Chondrocyte (in vitro differentiated cells): ENCODE data around the gene RGP1. TPM values are rescaled to one million over a fixed set of nuclear protein-coding genes. Genes with fewer than 3 reads are reported as not detected.
A peak's percentile ranks its signal among the peaks of the same experiment; 100 is the strongest.

Source experiments
- DNase-seq: peaks from one replicate; pipeline ENCODE4 v3.0.0; 2021; ENCODE audit warnings: mixed read lengths, low spot score
- H3K27ac Mint-ChIP-seq: one replicate; pipeline ENCODE4 v1.8.0; 2021; ENCODE audit warnings: mild to moderate bottlenecking, moderate library complexity, mixed read lengths; ENCODE audit not compliant: unreplicated experiment
- H3K27me3 Mint-ChIP-seq: 2 replicates; pipeline ENCODE4 v1.8.0; 2021; ENCODE audit warnings: low read depth, mixed read lengths
- H3K36me3 Mint-ChIP-seq: 2 replicates; pipeline ENCODE4 v1.8.0; 2021; ENCODE audit warnings: low read depth, mixed read lengths
- H3K4me1 Mint-ChIP-seq: 2 replicates; pipeline ENCODE4 v1.8.0; 2021; ENCODE audit warnings: low read depth, mild to moderate bottlenecking, mixed read lengths
- H3K4me3 Mint-ChIP-seq: one replicate; pipeline ENCODE4 v1.8.0; 2021; ENCODE audit warnings: mild to moderate bottlenecking, moderate library complexity, mixed read lengths; ENCODE audit not compliant: unreplicated experiment
- H3K9me3 Mint-ChIP-seq: 2 replicates; pipeline ENCODE4 v1.8.0; 2021; ENCODE audit warnings: low read depth, mixed read lengths
- total RNA-seq: library from RNA; stranded (reverse); gene quantifications from 3 replicates; pipeline ENCODE4 v1.2.1, GENCODE V29; 2021
- TF ChIP-seq, protein P1 (sequence below): fragments of 200-600 bp; sonication (generic); IDR thresholded peaks from 2 replicates; pipeline ENCODE4 v1.5.0; 2021; ENCODE audit warnings: antibody characterized with exemption, mild to moderate bottlenecking, moderate library complexity

RGP1 gene
- total RNA-seq, 1 donor from 2014 or later = 27.7 TPM

- TF ChIP-seq, protein P1, sequence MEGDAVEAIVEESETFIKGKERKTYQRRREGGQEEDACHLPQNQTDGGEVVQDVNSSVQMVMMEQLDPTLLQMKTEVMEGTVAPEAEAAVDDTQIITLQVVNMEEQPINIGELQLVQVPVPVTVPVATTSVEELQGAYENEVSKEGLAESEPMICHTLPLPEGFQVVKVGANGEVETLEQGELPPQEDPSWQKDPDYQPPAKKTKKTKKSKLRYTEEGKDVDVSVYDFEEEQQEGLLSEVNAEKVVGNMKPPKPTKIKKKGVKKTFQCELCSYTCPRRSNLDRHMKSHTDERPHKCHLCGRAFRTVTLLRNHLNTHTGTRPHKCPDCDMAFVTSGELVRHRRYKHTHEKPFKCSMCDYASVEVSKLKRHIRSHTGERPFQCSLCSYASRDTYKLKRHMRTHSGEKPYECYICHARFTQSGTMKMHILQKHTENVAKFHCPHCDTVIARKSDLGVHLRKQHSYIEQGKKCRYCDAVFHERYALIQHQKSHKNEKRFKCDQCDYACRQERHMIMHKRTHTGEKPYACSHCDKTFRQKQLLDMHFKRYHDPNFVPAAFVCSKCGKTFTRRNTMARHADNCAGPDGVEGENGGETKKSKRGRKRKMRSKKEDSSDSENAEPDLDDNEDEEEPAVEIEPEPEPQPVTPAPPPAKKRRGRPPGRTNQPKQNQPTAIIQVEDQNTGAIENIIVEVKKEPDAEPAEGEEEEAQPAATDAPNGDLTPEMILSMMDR = no peak
- Mint-ChIP-seq H3K4me3 (peak overlapping the region; percentile 89), H3K36me3 (peaks cover 29% of the 10 kb centered on the region), H3K27me3 (no peaks in the 10 kb centered on the region), H3K4me1 (peaks cover 42% of the 10 kb centered on the region), H3K27ac (peak overlapping the region; percentile 66), H3K9me3 (no peaks in the 10 kb centered on the region)
- no peak for DNase-seq
These were observed 1.1 kb downstream of the RGP1 start for GRCh38 chr9:35750256-35750531.

- DNase-seq = no peak
- peaks cover 26% of the 10 kb centered on the region for H3K36me3 Mint-ChIP-seq
- no peak overlapping the region for H3K4me3 Mint-ChIP-seq
- peaks cover 39% of the 10 kb centered on the region for H3K4me1 Mint-ChIP-seq
- TF ChIP-seq, protein P1 = no peak
- no peaks in the 10 kb centered on the region for H3K27me3 Mint-ChIP-seq
- no peak overlapping the region for H3K27ac Mint-ChIP-seq
- no peaks in the 10 kb centered on the region for H3K9me3 Mint-ChIP-seq
These were observed 4.4 kb downstream of the RGP1 start for GRCh38 chr9:35753466-35753865.

DNA sequence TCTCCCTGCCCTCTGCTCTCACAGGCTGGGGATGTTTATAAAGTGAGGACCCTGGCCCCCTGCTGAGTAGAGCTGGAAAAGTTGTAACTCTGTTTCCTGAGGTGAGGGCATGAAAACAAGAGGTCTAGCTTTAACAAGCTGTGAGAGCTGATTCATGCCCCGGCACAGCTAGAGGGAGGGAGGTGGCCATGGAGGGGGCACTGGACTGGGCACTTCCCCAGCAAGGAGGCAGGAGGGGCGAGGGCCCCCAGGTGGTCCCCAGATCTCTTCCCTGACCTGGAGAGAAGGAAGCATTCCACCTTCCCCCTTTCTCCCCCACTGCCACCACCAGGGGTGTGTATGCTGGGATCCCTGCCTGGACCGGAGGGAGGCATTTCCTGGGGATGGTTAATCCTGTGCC is 5.2 kb downstream of the RGP1 start, which contains the start of gene MSMP:
Gene MSMP (minus strand): TSS at position 13 of the 400 bp plus-strand sequence. CDS start 147 bp downstream, outside the sequence.
- no peak within 1 kb of the TSS for H3K4me3 Mint-ChIP-seq

DNA sequence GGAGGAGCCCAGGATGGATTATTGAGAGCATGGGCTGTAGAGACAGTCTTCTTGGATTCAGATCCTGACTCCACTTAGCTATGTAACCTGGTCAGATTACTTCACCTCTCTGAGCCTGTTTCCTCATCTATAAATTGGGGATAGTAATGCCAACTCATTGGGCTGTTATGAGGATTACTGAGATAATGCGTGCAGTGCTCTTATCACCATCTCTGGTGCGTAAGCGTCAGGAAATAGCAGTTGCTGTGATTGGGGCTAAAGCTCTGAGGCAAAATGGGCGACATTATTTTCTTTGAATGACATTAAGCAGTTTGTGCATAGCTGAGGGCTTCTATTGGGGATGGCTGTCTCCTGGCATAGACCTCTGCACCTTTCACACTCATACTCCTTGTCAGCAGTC is 6.0 kb downstream of the RGP1 start:
- no peaks in the 10 kb centered on the region for H3K9me3 Mint-ChIP-seq
- TF ChIP-seq, protein P1 = no peak
- peaks cover 45% of the 10 kb centered on the region for H3K4me1 Mint-ChIP-seq
- no peak overlapping the region for H3K27ac Mint-ChIP-seq
- no peak for DNase-seq
- no peak overlapping the region for H3K4me3 Mint-ChIP-seq
- H3K27me3 Mint-ChIP-seq = no peaks in the 10 kb centered on the region
- peaks cover 26% of the 10 kb centered on the region for H3K36me3 Mint-ChIP-seq

More for the DNA sequence above, 5.2 kb downstream of the RGP1 start, which contains the start of gene MSMP:
- peak within 1 kb of the TSS; percentile 49 for H3K27ac Mint-ChIP-seq
- DNase-seq = no peak
- H3K27me3 Mint-ChIP-seq = no peaks in the 10 kb centered on the region
- TF ChIP-seq, protein P1 = no peak
- no peaks in the 10 kb centered on the region for H3K9me3 Mint-ChIP-seq
- peaks cover 26% of the 10 kb centered on the region for H3K36me3 Mint-ChIP-seq
- H3K4me1 Mint-ChIP-seq = peaks cover 45% of the 10 kb centered on the region

DNA sequence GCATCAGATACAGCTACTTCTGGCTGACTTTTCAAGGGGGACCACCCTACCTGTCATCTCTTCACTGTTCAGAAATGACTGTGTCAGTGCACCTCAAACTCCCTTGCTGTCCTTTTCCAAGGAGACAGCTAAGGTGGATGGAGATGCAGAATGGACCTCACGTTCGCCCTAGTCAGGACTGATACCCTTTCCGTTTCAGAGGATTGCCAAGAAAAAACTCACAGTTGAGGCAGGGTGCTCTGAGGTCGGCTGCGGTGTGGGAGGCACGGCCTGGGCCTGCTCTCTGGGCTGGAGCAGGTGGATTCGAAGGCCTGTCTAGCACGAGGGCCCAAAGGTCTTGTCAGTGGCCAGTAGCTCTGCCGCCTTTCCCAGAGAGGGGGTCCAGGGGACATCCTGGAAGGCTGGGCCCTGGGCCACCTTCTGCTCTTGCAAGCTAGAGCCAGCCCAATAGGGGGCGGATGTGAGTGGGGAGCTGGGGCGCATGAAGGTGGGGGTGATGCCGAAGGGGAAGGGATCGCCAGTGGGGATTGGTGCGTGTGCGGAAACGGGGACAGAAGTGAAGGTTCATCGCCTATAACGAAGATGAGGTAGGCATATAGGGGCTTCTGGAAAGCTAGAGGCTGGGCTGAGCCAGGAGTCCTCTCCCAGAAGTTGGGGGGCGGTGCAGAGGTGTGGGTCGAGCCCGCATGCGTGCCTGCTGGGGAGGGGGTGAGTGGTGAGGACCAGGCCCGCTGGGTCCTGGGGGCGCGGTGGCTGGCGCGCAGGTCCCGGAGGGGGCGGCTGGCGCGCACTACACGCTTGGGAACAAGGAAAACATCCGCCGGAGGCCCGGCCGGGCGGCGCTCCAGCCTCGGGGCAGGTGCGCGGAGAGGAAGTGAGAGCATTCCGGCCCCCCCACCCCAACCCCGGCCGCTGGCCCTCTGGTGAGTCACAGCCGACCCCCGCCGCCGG is 7.5 kb downstream of the RGP1 start:
- Mint-ChIP-seq H3K27ac (no peak overlapping the region), H3K36me3 (peaks cover 21% of the 10 kb centered on the region), H3K27me3 (no peaks in the 10 kb centered on the region), H3K4me3 (peak overlapping the region; percentile 52), H3K9me3 (no peaks in the 10 kb centered on the region), H3K4me1 (peaks cover 54% of the 10 kb centered on the region)
- TF ChIP-seq, protein P1 = peak; percentile 72
- DNase-seq = no peak
